GM12874 (cell line): ENCODE results near the gene SPATA31E1.

Source experiments
- TF ChIP-seq, protein P1 (sequence below): IDR thresholded peaks from 2 replicates; pipeline ENCODE4 v1.5.1; 2011; ENCODE audit warnings: low read depth, mild to moderate bottlenecking, control low read depth, low read length, moderate library complexity; ENCODE audit not compliant: insufficient read depth

SPATA31E1 gene

DNA sequence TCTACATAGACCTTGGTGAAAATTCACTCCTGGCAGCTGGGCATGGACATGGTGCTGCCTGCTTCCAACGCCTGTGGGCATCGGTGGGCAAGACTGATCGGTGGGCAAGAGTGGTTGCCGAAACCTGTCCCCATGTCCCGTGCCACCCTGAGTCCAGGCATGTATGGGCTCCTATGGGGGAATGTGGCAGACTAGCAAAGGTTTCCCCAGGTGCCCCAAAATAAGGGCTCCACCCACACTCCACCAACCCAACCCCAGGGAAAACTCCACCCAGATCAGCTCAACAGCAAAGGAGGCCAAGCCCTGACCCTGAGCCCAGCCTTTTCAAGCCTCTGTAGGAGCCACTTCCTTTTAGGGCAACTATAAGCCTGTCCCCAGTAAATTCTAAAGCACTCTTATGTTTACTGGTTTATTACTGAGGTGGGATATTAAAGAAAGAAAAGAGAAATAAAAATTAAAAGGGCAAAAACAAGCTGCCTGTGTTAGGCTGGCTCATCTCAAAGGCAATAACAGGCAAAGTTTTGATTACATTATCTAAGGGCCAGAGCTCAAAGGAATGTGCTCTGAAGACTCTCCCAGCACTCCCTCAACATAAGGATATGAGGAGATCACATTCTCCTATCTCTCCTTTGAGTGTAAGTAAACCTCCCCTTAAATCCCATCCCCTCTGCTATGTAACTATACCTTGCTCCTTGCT, 8.9 kb upstream of the SPATA31E1 start:
- TF ChIP-seq, protein P1, sequence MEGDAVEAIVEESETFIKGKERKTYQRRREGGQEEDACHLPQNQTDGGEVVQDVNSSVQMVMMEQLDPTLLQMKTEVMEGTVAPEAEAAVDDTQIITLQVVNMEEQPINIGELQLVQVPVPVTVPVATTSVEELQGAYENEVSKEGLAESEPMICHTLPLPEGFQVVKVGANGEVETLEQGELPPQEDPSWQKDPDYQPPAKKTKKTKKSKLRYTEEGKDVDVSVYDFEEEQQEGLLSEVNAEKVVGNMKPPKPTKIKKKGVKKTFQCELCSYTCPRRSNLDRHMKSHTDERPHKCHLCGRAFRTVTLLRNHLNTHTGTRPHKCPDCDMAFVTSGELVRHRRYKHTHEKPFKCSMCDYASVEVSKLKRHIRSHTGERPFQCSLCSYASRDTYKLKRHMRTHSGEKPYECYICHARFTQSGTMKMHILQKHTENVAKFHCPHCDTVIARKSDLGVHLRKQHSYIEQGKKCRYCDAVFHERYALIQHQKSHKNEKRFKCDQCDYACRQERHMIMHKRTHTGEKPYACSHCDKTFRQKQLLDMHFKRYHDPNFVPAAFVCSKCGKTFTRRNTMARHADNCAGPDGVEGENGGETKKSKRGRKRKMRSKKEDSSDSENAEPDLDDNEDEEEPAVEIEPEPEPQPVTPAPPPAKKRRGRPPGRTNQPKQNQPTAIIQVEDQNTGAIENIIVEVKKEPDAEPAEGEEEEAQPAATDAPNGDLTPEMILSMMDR, result no peak

DNA sequence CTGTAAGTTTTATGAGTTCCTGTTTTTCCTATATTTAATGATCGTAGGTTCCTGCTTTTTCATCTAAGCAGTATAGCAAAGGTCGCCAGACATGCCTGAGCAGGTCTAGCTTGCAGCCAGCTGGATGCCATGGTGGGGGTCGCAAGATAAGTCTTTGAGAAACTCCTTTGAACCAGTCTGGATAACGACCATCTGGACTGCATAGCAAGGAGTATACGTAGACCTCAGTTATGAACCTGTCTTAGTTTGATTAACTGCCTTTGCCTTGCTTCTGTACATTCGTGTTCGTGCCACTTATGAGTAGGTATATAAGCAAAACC, 8.4 kb upstream of the SPATA31E1 start:
- TF ChIP-seq, protein P1, result no peak

DNA sequence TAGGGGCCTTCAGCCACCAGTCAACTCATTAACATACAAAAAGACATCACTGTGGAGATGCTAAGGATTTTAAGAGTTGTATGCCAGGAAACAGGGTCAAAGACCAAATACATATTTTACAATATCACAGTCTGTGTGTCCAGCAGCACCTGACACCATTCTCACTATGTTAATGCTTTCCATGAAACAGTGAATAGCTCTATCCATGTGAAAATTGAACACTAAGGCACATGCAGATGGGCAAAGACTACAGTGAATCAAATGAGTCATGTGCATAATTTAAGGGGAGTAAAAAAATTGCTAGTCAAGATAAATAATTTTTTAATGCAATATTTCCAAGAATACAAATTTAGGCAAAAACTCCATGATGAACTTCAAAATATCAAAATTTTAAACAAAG, 7.6 kb upstream of the SPATA31E1 start:
- TF ChIP-seq, protein P1, result no peak

DNA sequence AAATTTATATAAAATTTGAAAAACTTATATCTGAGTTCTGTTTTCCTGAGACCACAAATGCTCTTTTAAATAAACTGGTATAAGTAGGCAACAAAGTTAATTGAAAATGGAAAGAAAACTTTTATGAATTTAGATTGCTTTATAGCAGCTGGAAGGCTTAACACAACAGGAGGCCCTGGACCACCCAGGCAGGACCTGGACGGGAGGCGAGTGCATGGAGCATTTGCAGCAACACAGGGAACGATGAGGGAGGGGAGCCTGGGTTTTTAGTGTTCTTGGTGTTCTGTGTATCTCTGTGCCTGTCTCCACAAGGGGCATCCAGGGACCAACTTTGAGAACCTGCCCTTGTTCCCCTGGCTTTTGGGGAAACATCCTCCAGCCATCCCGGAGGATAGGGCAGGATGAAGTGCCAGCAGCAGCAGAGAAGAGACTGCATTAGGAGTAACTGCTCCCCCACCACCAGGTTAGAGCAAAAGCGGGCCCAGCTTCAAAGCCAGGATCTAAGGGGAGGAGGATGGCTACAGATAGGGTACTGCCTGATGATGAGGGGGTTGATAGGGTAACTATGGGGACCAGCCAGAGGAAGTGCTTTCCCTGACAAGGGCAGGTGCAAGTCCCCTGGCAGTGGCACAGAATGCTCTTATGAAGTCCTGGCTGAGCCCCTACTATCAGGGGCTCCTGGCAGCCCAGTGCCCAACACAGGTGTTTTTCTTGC, 6.7 kb upstream of the SPATA31E1 start:
- TF ChIP-seq, protein P1, result no peak

DNA sequence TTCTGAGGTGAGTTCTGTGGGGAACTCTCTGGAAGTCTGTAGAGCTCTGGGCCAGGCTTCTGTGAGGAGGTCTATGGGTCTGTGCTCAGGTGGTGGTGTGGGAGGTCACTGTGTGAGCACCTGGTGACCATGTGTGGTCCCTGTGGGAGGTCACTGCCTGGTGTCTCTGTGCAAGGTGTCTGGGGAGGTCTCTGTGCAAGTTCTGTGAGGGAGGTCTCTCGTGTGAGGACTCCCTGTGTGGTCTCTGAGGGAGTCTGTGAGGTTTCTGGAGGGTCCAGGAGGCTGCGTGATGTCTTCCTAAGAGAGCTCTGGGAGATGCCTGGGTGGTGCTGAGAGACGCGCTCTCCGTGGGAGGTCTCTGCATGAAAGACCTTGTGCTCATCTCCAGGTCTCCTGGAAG, 6.0 kb upstream of the SPATA31E1 start:
- TF ChIP-seq, protein P1, result no peak

DNA sequence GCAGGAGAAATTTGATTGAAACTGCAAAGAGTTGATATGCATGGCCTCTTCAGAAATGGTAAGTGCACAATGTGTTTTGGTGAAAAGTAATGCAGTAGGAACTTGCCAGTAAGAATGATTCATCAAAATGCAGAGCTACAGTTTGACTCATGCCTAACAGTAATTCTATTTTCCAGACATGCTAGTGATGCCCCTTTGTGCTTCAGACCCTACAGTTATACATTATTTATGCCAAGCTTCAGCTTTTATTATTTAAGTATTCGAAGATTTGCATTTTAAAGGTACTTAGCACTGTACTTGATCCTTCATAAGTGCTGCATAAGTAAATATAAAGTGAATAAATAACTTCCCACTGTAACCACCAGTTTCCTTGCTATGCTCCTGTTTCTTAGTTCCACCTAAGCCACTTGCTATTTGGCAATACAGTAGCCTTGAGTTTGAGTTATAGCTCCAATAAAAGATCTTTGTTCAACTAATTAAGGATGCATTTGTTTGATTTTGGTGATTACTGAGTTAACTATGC, 3.6 kb upstream of the SPATA31E1 start:
- TF ChIP-seq, protein P1, result no peak

DNA sequence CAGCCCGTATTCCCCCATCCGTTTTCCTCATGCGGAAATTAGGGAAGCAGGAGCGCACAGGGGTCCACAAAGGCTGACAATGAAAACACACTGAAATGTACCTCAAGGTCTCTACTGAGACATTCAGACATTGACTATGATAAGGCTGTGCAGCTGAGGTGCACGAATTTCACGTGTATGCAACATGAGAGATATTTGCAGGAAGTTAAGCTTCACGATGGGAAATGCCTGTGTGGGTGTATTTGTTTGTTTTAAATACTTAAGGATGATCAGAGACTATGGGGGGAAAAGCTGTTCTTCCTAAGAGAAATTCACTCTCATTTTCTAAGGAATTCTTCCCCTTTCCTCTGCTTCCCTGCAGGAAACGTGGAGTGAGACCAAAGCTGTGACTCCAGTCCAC, 2.6 kb upstream of the SPATA31E1 start:
- TF ChIP-seq, protein P1, result no peak
